CD4-positive, alpha-beta T cell (primary cell): Measurements from ENCODE around the gene PARVB. TPM values are rescaled to one million over a fixed set of nuclear protein-coding genes. Genes with fewer than 3 reads are reported as not detected.

Source experiments
- ATAC-seq: fragments of 200-7000 bp; cut with Tn5 transposase; one replicate; pipeline ENCODE4 v1.10.0; 2022; ENCODE audit warnings: mild to moderate bottlenecking; ENCODE audit not compliant: poor library complexity
- CTCF ChIA-PET: fragments of 350-600 bp; sonication (Branson Sonifier 250); formaldehyde crosslinking; loops from one replicate; lab custom pipeline; 2021; ENCODE audit warnings: antibody characterized with exemption, inconsistent platforms; lab: Charles Lee
- POLR2A ChIA-PET: fragments of 350-600 bp; sonication (Branson Sonifier 250); formaldehyde crosslinking; loops from one replicate; lab custom pipeline; 2021; ENCODE audit warnings: antibody characterized with exemption, inconsistent platforms; lab: Charles Lee
- DNase-seq, 14 experiments: peaks; one replicate each; pipeline ENCODE4 v3.0.0-alpha.2; 2013 to 2020; ENCODE audit warnings: mixed read lengths in 2 of 14
- H3K27ac ChIP-seq, 2 donors: one replicate each; pipeline versions ENCODE4 v1.5.1 to v1.7.0; 2013; ENCODE audit warnings: low read length in 2 of 2, low read depth in 1 of 2, mild to moderate bottlenecking in 1 of 2
- H3K27me3 ChIP-seq, 2 experiments: 1 replicate in 1 of 2; 2 replicates in 1 of 2; pipeline versions ENCODE4 v1.6.1 to v1.7.0; 2013; ENCODE audit warnings: low read length in 2 of 2, control low read depth in 1 of 2, mild to moderate bottlenecking in 1 of 2, moderate library complexity in 1 of 2; ENCODE audit not compliant: insufficient read depth in 2 of 2, control insufficient read depth in 1 of 2
- H3K36me3 ChIP-seq: one replicate; pipeline ENCODE4 v1.6.1; 2013; ENCODE audit warnings: low read length, control low read depth; ENCODE audit not compliant: insufficient read depth
- H3K4me1 ChIP-seq: one replicate; pipeline ENCODE4 v1.6.1; 2013; ENCODE audit warnings: low read length, control low read depth; ENCODE audit not compliant: insufficient read depth
- H3K4me3 ChIP-seq: one replicate; pipeline ENCODE4 v1.5.1; 2013; ENCODE audit warnings: mild to moderate bottlenecking, low read length, moderate library complexity
- H3K9me3 ChIP-seq, 2 experiments: 1 replicate in 1 of 2; 2 replicates in 1 of 2; pipeline versions ENCODE4 v1.6.1 to v1.7.0; 2013; ENCODE audit warnings: low read length in 2 of 2, mild to moderate bottlenecking in 2 of 2, control low read depth in 1 of 2, moderate library complexity in 1 of 2; ENCODE audit not compliant: control insufficient read depth in 1 of 2, insufficient read depth in 1 of 2
- H3K27ac Mint-ChIP-seq: one replicate; pipeline ENCODE4 v1.8.0; 2020; ENCODE audit warnings: mixed read lengths
- H3K27me3 Mint-ChIP-seq: one replicate; pipeline ENCODE4 v1.8.0; 2021; ENCODE audit warnings: mixed read lengths
- H3K36me3 Mint-ChIP-seq: one replicate; pipeline ENCODE4 v1.8.0; 2021; ENCODE audit warnings: low read depth, mixed read lengths
- H3K4me1 Mint-ChIP-seq: one replicate; pipeline ENCODE4 v1.8.0; 2021; ENCODE audit warnings: low read depth, mixed read lengths
- H3K4me3 Mint-ChIP-seq: one replicate; pipeline ENCODE4 v1.8.0; 2020; ENCODE audit warnings: mild to moderate bottlenecking, mixed read lengths
- H3K9me3 Mint-ChIP-seq: one replicate; pipeline ENCODE4 v1.8.0; 2020; ENCODE audit warnings: mixed read lengths
- CTCF ChIP-seq: fragments of 200-600 bp; IDR thresholded peaks from one replicate; pipeline ENCODE4 v1.8.0; 2022; ENCODE audit warnings: antibody characterized with exemption, mild to moderate bottlenecking
- intact Hi-C, 2 experiments: fragments of 100-400 bp; cut with DNase I in 1 of 2; cut with micrococcal nuclease in 1 of 2; formaldehyde crosslinking; loops; one replicate each; pipeline versions ENCODE4 v1.15.1 to v1.9.0; 2023 to 2025; cut with DNase I, micrococcal nuclease
- total RNA-seq, 174 experiments: library from RNA in 2 of 174; stranded (reverse) in 2 of 174; gene quantifications; one replicate each; pipeline ENCODE4 v1.2.3 and lab custom pipeline; 2021 to 2026

PARVB gene
- total RNA-seq, 2 experiments from 2014 or later: 6.2 to 6.4 TPM

GRCh38 chr22:43983808-43984207 lies 40.3 kb upstream of the PARVB start:
- Histone ChIP-seq H3K4me1 (no peaks in the 10 kb centered on the region), H3K27me3 (no peaks in the 10 kb centered on the region), H3K36me3 (peaks cover 73% of the 10 kb centered on the region), H3K4me3 (no peak overlapping the region), H3K9me3 (no peaks in the 10 kb centered on the region), H3K27ac (no peak overlapping the region)
- CTCF ChIA-PET: no interaction called here
- Mint-ChIP-seq H3K4me1 (no peaks in the 10 kb centered on the region), H3K27me3 (no peaks in the 10 kb centered on the region), H3K9me3 (no peaks in the 10 kb centered on the region), H3K36me3 (peaks cover 84% of the 10 kb centered on the region), H3K4me3 (no peak overlapping the region), H3K27ac (no peak overlapping the region)
- TF ChIP-seq CTCF: no peak
- DNase-seq (no peak), ATAC-seq (no peak)
- intact Hi-C loops: no loop called here
- POLR2A ChIA-PET: no interaction called here

- Mint-ChIP-seq H3K4me3 (no peak overlapping the region), H3K27ac (no peak overlapping the region), H3K9me3 (no peaks in the 10 kb centered on the region), H3K27me3 (no peaks in the 10 kb centered on the region), H3K4me1 (no peaks in the 10 kb centered on the region), H3K36me3 (peaks cover 84% of the 10 kb centered on the region)
- no peak for DNase-seq
- Histone ChIP-seq H3K27me3 (no peaks in the 10 kb centered on the region), H3K4me3 (no peak overlapping the region), H3K27ac (no peak overlapping the region), H3K4me1 (no peaks in the 10 kb centered on the region), H3K36me3 (peaks cover 72% of the 10 kb centered on the region), H3K9me3 (no peaks in the 10 kb centered on the region)
- TF ChIP-seq CTCF: no peak
- POLR2A ChIA-PET: no interaction called here
- intact Hi-C loops: no loop called here
- CTCF ChIA-PET: no interaction called here
- no peak for ATAC-seq
Observed at GRCh38 chr22:43985532-43985931, 38.6 kb upstream of the PARVB start.

GRCh38 chr22:43988116-43988820 lies 35.8 kb upstream of the PARVB start:
- no peak overlapping the region for H3K4me3 ChIP-seq
- Mint-ChIP-seq H3K36me3 (peaks cover 96% of the 10 kb centered on the region), H3K4me1 (peaks cover 4% of the 10 kb centered on the region), H3K4me3 (no peak overlapping the region), H3K27ac (no peak overlapping the region), H3K27me3 (no peaks in the 10 kb centered on the region), H3K9me3 (no peaks in the 10 kb centered on the region)
- no peak overlapping the region for H3K27ac ChIP-seq
- H3K27me3 ChIP-seq: no peaks in the 10 kb centered on the region
- ATAC-seq (no peak), DNase-seq (no peak)
- ChIA-PET POLR2A (interaction anchor here (1.1 kb wide), 1 partner anchor 33 kb away, joined by 3 read pairs; the partner anchor contains the start of gene SAMM50), CTCF (interaction anchor here (1.6 kb wide), 1 partner anchor 580 kb away, joined by 3 read pairs; no protein-coding TSS in a partner anchor)
- intact Hi-C loops: no loop called here
- H3K36me3 ChIP-seq: peaks cover 76% of the 10 kb centered on the region
- no peaks in the 10 kb centered on the region for H3K9me3 ChIP-seq
- H3K4me1 ChIP-seq: peaks cover 5% of the 10 kb centered on the region
- TF ChIP-seq CTCF: no peak
